ENCODE measurements around the gene ELMOD1. TPM values are rescaled to one million over a fixed set of nuclear protein-coding genes. Genes with fewer than 3 reads are reported as not detected.

Gene ELMOD1
- total and polyA plus RNA-seq, 2 of the 4 experiments (the other 2 are of a cell fraction) = 0.18 to 0.29 TPM

DNA sequence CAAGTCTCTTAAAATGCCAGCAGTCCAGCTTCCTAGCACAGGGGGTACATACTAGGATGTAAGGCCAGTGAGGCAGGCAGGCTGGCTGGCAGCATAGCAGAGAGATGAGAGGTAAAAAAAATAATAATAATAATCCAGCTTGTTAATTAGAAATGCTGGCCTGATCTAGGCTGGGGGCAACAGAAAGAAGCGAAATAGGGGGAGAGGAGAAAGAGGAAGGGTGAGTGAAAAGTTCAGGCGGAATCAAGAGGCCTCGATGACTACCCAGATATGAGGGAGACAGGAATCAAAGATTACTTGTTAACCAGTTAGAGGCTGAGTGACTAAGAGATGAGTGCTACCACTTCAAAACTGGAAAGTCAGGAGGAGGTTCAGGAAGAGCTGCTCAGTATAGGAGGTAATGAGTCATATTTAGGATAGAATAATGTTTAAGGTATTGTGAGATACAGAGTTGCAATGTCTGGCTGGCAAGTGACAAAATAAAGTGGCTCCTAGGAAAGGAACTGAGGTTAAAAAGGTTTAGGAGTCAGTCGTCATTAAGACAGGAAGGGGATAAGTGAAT lies 28.2 kb upstream of the ELMOD1 start:
- ChIA-PET POLR2A (ENCODE audit: unreplicated experiment) (no interaction called here), CTCF (interaction anchor here (0.8 to 1.1 kb wide), 6 partner anchors 22 to 278 kb away, joined by 3 to 13 read pairs (median 4); no protein-coding TSS in a partner anchor)
- DNase-seq = peak; percentile 91
- Histone ChIP-seq H3K4me1 (ENCODE audit: control insufficient read depth, insufficient read depth, low read length) (peaks cover 7% of the 10 kb centered on the region), H3K27me3 (ENCODE audit: control insufficient read depth, insufficient read depth, low read length) (no peaks in the 10 kb centered on the region), H3K4ac (ENCODE audit: low read depth, low read length) (no peak overlapping the region), H2BK15ac (ENCODE audit: low read depth, low read length) (no peak overlapping the region), H3K4me3 (ENCODE audit: insufficient read depth, low read depth, low read length) (no peak overlapping the region), H3K9me3 (ENCODE audit: control insufficient read depth, insufficient read depth, low read length) (no peaks in the 10 kb centered on the region), H2AK9ac (replicated peaks; ENCODE audit: low read depth, low read length, poor library complexity) (no peak overlapping the region), H3K23ac (ENCODE audit: low read depth, low read length) (no peak overlapping the region), H2AFZ (replicated peaks; ENCODE audit: low read length, poor library complexity) (no peak overlapping the region), H2BK120ac (ENCODE audit: low read depth, low read length) (no peak overlapping the region), H4K91ac (ENCODE audit: insufficient read depth, low read depth, low read length) (no peak overlapping the region), H4K5ac (ENCODE audit: low read depth, low read length) (0 out of 2 replicates have a peak overlapping the region, but pooled peaks have one; percentile 12), H4K20me1 (ENCODE audit: insufficient read depth, low read length) (no peaks in the 10 kb centered on the region), H3K36me3 (ENCODE audit: control insufficient read depth, insufficient read depth, low read length) (no peaks in the 10 kb centered on the region), H2BK20ac (ENCODE audit: low read depth, low read length) (no peak overlapping the region), H3K79me1 (ENCODE audit: low read depth in 1 of 2, low read length in 2 of 2) (peaks cover 5 to 16% of the 10 kb centered on the region in 2 experiments; a peak in 2 of 4 replicates), H3K14ac (replicated peaks; ENCODE audit: low read depth, low read length) (0 out of 2 replicates have a peak overlapping the region, but pooled peaks have one; percentile 0), H4K8ac (ENCODE audit: low read depth in 2 of 2, low read length in 2 of 2) (peak overlapping the region in 1 of 2 experiments; percentile 39; a peak in 2 of 4 replicates), H3K18ac (ENCODE audit: low read depth, low read length) (0 out of 2 replicates have a peak overlapping the region, but pooled peaks have one; percentile 26), H2BK5ac (ENCODE audit: low read depth, low read length, poor library complexity, severe bottlenecking) (peak overlapping the region; percentile 58), H3K56ac (ENCODE audit: extremely low read depth, insufficient read depth, low read length) (no peak overlapping the region), H2AK5ac (ENCODE audit: low read depth, low read length) (no peak overlapping the region), H3K27ac (ENCODE audit: insufficient read depth, low read length) (peak overlapping the region; percentile 48), H3K4me2 (ENCODE audit: low read depth, low read length) (peak overlapping the region; percentile 36), H3K9me1 (ENCODE audit: insufficient read depth, low read length) (peaks cover 6% of the 10 kb centered on the region), H3K9ac (ENCODE audit: low read depth, low read length) (no peak overlapping the region)
- ATAC-seq (ENCODE audit: low read depth) = peak; percentile 59
- 25% methylated on average over 3 of the region's 4 CpGs; no CpG with 5 or more reads in 1 of the 2 experiments for WGBS, 2 experiments (ENCODE audit: extremely low coverage in 2 of 2, insufficient read length in 1 of 2)
- no peak for TF ChIP-seq POLR2A (IDR thresholded peaks at IDR 0.05; ENCODE audit: low read depth, low read length)
- TF ChIP-seq MAZ (IDR thresholded peaks at IDR 0.05; ENCODE audit: borderline replicate concordance, low read depth, low read length) = no peak
- peak; percentile 74; the same call in 1 of the 2 replicates for TF ChIP-seq FOS (IDR thresholded peaks at IDR 0.05; ENCODE audit: low read depth, low read length)
- TF ChIP-seq BHLHE40 (IDR thresholded peaks at IDR 0.05; ENCODE audit: low read depth, low read length) = peak; percentile 14; the same call in 1 of the 2 replicates
- in situ Hi-C loops (cut with MboI; ENCODE audit: low sequenced_read_pairs) = no loop called here
- BruUV-seq (replicated peaks) = no TSS peak
- intact Hi-C loops (cut with micrococcal nuclease) = loop anchor here (1.0 to 10.0 kb wide), 3 partner anchors 127 to 1092 kb away; no protein-coding TSS in a partner anchor
- dilution Hi-C loops (cut with HindIII; ENCODE audit: low sequenced_read_pairs, unreplicated experiment) = no loop called here
